ENCODE measurements around the gene SCN2B.
"Not testable (repeated sequence)": the region's sequence is repeated elsewhere in the genome, so short reads cannot be mapped to it uniquely, and the experiment has no call there.

The SCN2B gene

GRCh38 chr11:118198370-118198769 lies 21.9 kb upstream of the SCN2B start:
- Histone ChIP-seq H3K9me2 (replicated peaks; ENCODE audit: low read depth, low read length) (no peaks in the 10 kb centered on the region), H3K9me3 (ENCODE audit: insufficient read depth, low read depth, low read length) (no peaks in the 10 kb centered on the region), H3K9ac (ENCODE audit: low read depth, low read length, poor library complexity, severe bottlenecking) (no peak overlapping the region), H3F3A (ENCODE audit: low read depth) (no peaks in the 10 kb centered on the region), H3K36me3 (ENCODE audit: insufficient read depth, low read length) (no peaks in the 10 kb centered on the region), H3K4me1 (ENCODE audit: insufficient read depth, low read length, poor library complexity, severe bottlenecking) (peaks cover 12% of the 10 kb centered on the region), H2AFZ (ENCODE audit: low read length) (peak overlapping the region; percentile 85), H3K27me3 (ENCODE audit: insufficient read depth, low read length, poor library complexity, severe bottlenecking) (no peaks in the 10 kb centered on the region), H4K20me1 (ENCODE audit: insufficient read depth, low read length, poor library complexity, severe bottlenecking) (no peaks in the 10 kb centered on the region), H3K4me3 (ENCODE audit: low read length, poor library complexity, severe bottlenecking) (peak overlapping the region; percentile 36), H3K4me2 (ENCODE audit: low read depth, low read length, poor library complexity, severe bottlenecking) (peak overlapping the region; percentile 64), H3K79me2 (ENCODE audit: insufficient read depth, low read length) (no peaks in the 10 kb centered on the region)
- TF ChIP-seq CTCF (conservative IDR thresholded peaks at IDR 0.05; ENCODE audit: low read length): peak; percentile 95
- TF ChIP-seq EZH2phosphoT487 (IDR thresholded peaks at IDR 0.05; ENCODE audit: borderline replicate concordance): no peak

GRCh38 chr11:118194835-118195627 lies 18.6 kb upstream of the SCN2B start:
- Histone ChIP-seq H3F3A (ENCODE audit: low read depth) (no peaks in the 10 kb centered on the region), H3K36me3 (ENCODE audit: insufficient read depth, low read length) (no peaks in the 10 kb centered on the region), H3K9ac (ENCODE audit: low read depth, low read length, poor library complexity, severe bottlenecking) (no peak overlapping the region), H3K9me2 (replicated peaks; ENCODE audit: low read depth, low read length) (no peaks in the 10 kb centered on the region), H3K4me3 (ENCODE audit: low read length, poor library complexity, severe bottlenecking) (no peak overlapping the region), H4K20me1 (ENCODE audit: insufficient read depth, low read length, poor library complexity, severe bottlenecking) (no peaks in the 10 kb centered on the region), H3K4me2 (ENCODE audit: low read depth, low read length, poor library complexity, severe bottlenecking) (no peak overlapping the region), H3K27me3 (ENCODE audit: insufficient read depth, low read length, poor library complexity, severe bottlenecking) (no peaks in the 10 kb centered on the region), H3K4me1 (ENCODE audit: insufficient read depth, low read length, poor library complexity, severe bottlenecking) (no peaks in the 10 kb centered on the region), H2AFZ (ENCODE audit: low read length) (no peak overlapping the region), H3K79me2 (ENCODE audit: insufficient read depth, low read length) (no peaks in the 10 kb centered on the region), H3K9me3 (ENCODE audit: insufficient read depth, low read depth, low read length) (no peaks in the 10 kb centered on the region)
- TF ChIP-seq CTCF (conservative IDR thresholded peaks at IDR 0.05; ENCODE audit: low read length): no peak

- no peaks in the 10 kb centered on the region for H3K9me3 ChIP-seq (ENCODE audit: insufficient read depth, low read depth, low read length)
- TF ChIP-seq CTCF (conservative IDR thresholded peaks at IDR 0.05; ENCODE audit: low read length) (no peak), EZH2phosphoT487 (IDR thresholded peaks at IDR 0.05; ENCODE audit: borderline replicate concordance) (no peak)
- no peaks in the 10 kb centered on the region for H3K36me3 ChIP-seq (ENCODE audit: insufficient read depth, low read length)
- no peak overlapping the region for H3K4me3 ChIP-seq (ENCODE audit: low read length, poor library complexity, severe bottlenecking)
- H3K4me2 ChIP-seq (ENCODE audit: low read depth, low read length, poor library complexity, severe bottlenecking): no peak overlapping the region
- H3K9me2 ChIP-seq (replicated peaks; ENCODE audit: low read depth, low read length): no peaks in the 10 kb centered on the region
- H2AFZ ChIP-seq (ENCODE audit: low read length): no peak overlapping the region
- H3K4me1 ChIP-seq (ENCODE audit: insufficient read depth, low read length, poor library complexity, severe bottlenecking): no peaks in the 10 kb centered on the region
- no peaks in the 10 kb centered on the region for H3K79me2 ChIP-seq (ENCODE audit: insufficient read depth, low read length)
- H3K9ac ChIP-seq (ENCODE audit: low read depth, low read length, poor library complexity, severe bottlenecking): no peak overlapping the region
- no peaks in the 10 kb centered on the region for H4K20me1 ChIP-seq (ENCODE audit: insufficient read depth, low read length, poor library complexity, severe bottlenecking)
- H3F3A ChIP-seq (ENCODE audit: low read depth): no peaks in the 10 kb centered on the region
- H3K27me3 ChIP-seq (ENCODE audit: insufficient read depth, low read length, poor library complexity, severe bottlenecking): no peaks in the 10 kb centered on the region
Observed at GRCh38 chr11:118193910-118194566, 17.6 kb upstream of the SCN2B start.

- H3K79me2 ChIP-seq (ENCODE audit: insufficient read depth, low read length); H3K9me3 ChIP-seq (ENCODE audit: insufficient read depth, low read depth, low read length); H3K9me2 ChIP-seq (replicated peaks; ENCODE audit: low read depth, low read length); H3K4me1 ChIP-seq (ENCODE audit: insufficient read depth, low read length, poor library complexity, severe bottlenecking); H3K36me3 ChIP-seq (ENCODE audit: insufficient read depth, low read length); H3K27me3 ChIP-seq (ENCODE audit: insufficient read depth, low read length, poor library complexity, severe bottlenecking); H3K4me3 ChIP-seq (ENCODE audit: low read length, poor library complexity, severe bottlenecking); H3K9ac ChIP-seq (ENCODE audit: low read depth, low read length, poor library complexity, severe bottlenecking); H3K4me2 ChIP-seq (ENCODE audit: low read depth, low read length, poor library complexity, severe bottlenecking); H3F3A ChIP-seq (ENCODE audit: low read depth); H4K20me1 ChIP-seq (ENCODE audit: insufficient read depth, low read length, poor library complexity, severe bottlenecking); H2AFZ ChIP-seq (ENCODE audit: low read length): not testable (repeated sequence)
Observed at GRCh38 chr11:118192817-118193216, 16.4 kb upstream of the SCN2B start.

GRCh38 chr11:118190942-118191506 lies 14.6 kb upstream of the SCN2B start:
- not testable (repeated sequence) for H3K9me3 ChIP-seq (ENCODE audit: insufficient read depth, low read depth, low read length); H3K9ac ChIP-seq (ENCODE audit: low read depth, low read length, poor library complexity, severe bottlenecking); H3K79me2 ChIP-seq (ENCODE audit: insufficient read depth, low read length); H3K4me2 ChIP-seq (ENCODE audit: low read depth, low read length, poor library complexity, severe bottlenecking); H3F3A ChIP-seq (ENCODE audit: low read depth); H4K20me1 ChIP-seq (ENCODE audit: insufficient read depth, low read length, poor library complexity, severe bottlenecking); H3K4me3 ChIP-seq (ENCODE audit: low read length, poor library complexity, severe bottlenecking); H3K9me2 ChIP-seq (replicated peaks; ENCODE audit: low read depth, low read length); H2AFZ ChIP-seq (ENCODE audit: low read length); H3K27me3 ChIP-seq (ENCODE audit: insufficient read depth, low read length, poor library complexity, severe bottlenecking); H3K36me3 ChIP-seq (ENCODE audit: insufficient read depth, low read length); H3K4me1 ChIP-seq (ENCODE audit: insufficient read depth, low read length, poor library complexity, severe bottlenecking)

Measured in Loucy (cell line).